Neuron (in vitro differentiated cells): Measurements from ENCODE around the gene SMCP.

Experiments
- H2AFZ ChIP-seq: one replicate; pipeline ENCODE4 v1.6.1; 2013; ENCODE audit warnings: low read depth, mild to moderate bottlenecking, inconsistent platforms, low read length, moderate library complexity
- H3K27me3 ChIP-seq: one replicate; pipeline ENCODE4 v1.6.1; 2013; ENCODE audit warnings: low read length; ENCODE audit not compliant: insufficient read depth
- H3K36me3 ChIP-seq: one replicate; pipeline ENCODE4 v1.6.1; 2013; ENCODE audit warnings: low read length; ENCODE audit not compliant: insufficient read depth
- H3K4me1 ChIP-seq: one replicate; pipeline ENCODE4 v1.6.1; 2013; ENCODE audit warnings: low read length; ENCODE audit not compliant: insufficient read depth
- H3K4me3 ChIP-seq: 2 replicates; pipeline ENCODE4 v1.5.1; 2013; ENCODE audit warnings: mild to moderate bottlenecking, low read length, moderate library complexity
- H3K9me3 ChIP-seq: one replicate; pipeline ENCODE4 v1.6.1; 2013; ENCODE audit warnings: low read length

SMCP gene

DNA sequence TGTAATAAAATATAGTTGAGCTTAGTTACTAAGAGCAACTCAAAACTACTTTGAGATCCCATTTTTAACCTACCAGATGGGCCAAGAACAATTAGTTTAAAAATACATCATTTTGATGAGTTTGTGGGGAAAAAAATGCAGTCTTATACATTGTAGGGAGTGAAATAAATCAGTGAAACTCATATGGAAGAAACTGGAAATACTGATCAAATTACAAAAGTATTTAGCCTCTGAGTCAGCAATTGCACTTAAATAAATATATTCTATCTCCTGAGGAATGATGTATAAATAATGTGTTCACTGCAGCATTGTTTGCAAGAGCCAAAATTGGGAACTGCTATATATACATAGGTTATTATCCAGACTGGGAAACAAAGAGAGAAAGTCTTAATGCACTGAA lies 4.6 kb upstream of the SMCP start:
- Histone ChIP-seq H3K36me3 (no peaks in the 10 kb centered on the region), H3K27me3 (no peaks in the 10 kb centered on the region), H3K9me3 (no peaks in the 10 kb centered on the region)

DNA sequence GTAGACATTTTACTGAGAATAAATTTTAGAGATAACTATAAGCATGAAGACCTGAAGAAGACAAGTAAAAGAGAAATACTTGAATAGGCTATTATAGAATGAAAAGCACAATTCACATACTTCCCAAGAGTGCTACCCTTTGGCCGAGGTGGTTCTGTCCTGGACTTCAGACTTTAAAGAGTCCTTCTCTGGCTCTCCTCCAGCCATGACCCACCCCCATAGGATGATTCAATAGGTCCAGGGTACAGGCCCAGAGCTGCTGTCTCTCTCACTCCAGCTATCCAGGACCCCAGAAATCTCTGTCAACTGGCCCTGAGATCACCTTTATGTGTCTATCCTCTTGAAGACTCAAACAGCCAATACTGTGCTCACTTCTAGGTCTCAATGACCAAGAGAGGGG lies 1.3 kb upstream of the SMCP start:
- H3K36me3 ChIP-seq: no peaks in the 10 kb centered on the region
- no peak overlapping the region for H3K4me3 ChIP-seq
- no peaks in the 10 kb centered on the region for H3K4me1 ChIP-seq
- no peak overlapping the region for H2AFZ ChIP-seq
- H3K27me3 ChIP-seq: no peaks in the 10 kb centered on the region
- H3K9me3 ChIP-seq: no peaks in the 10 kb centered on the region

More for the DNA sequence above, 4.6 kb upstream of the SMCP start:
- Histone ChIP-seq H3K4me1 (no peaks in the 10 kb centered on the region), H2AFZ (no peak overlapping the region), H3K4me3 (no peak overlapping the region)

DNA sequence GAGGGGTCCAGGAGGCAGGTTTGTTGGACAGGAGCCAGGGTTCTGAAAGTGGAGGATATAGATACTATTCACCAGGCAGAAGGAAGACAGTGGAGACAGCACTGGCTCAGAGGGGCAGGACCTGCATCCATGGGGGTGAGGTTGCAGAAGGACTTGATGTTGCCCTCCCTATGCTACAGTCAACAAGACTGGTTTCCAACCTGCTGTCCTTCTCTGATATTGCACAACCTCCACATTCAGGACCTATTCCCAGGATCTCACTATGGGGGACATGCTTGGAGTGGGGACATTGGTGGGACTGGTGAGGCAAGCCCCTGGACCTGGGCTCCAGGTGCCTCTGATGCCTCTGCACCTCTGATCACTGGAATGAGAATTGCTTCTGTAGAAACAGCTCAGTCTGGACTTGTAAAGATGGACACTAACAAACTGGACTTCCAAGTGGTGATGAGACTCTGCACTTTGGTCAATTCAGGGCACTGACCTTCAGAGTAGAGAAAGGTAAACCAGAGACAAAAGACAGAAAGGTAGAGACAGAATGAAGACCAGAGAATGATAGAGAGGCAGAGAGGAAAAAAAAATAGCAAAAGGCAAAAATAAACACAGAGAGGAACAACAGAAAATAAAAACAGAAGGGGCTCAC lies 1.6 kb downstream of the SMCP start:
- Histone ChIP-seq H3K36me3 (no peaks in the 10 kb centered on the region), H3K9me3 (no peaks in the 10 kb centered on the region), H2AFZ (no peak overlapping the region), H3K4me1 (no peaks in the 10 kb centered on the region), H3K27me3 (no peaks in the 10 kb centered on the region), H3K4me3 (no peak overlapping the region)

DNA sequence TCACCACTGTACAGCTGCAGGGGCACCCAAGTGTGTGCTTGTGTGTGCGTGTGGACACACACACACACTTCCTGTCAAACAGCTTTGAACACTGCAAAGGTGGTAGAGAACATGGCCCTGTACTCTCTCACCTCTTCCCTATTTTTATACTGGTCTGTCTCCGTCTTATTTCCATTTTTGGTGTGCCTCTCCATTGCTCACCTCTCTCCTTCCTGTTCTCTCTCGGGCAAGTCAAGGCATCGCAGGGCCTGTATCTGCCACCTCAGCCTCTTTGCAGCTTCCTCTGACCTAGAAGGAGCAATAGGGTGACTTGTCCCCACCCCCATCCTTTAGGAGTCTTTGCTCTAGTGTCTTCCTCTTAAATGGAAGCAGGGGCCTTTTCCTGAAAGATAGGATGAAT lies 2.2 kb downstream of the SMCP start:
- Histone ChIP-seq H3K36me3 (no peaks in the 10 kb centered on the region), H3K9me3 (no peaks in the 10 kb centered on the region), H3K27me3 (no peaks in the 10 kb centered on the region), H2AFZ (no peak overlapping the region), H3K4me3 (no peak overlapping the region), H3K4me1 (no peaks in the 10 kb centered on the region)

DNA sequence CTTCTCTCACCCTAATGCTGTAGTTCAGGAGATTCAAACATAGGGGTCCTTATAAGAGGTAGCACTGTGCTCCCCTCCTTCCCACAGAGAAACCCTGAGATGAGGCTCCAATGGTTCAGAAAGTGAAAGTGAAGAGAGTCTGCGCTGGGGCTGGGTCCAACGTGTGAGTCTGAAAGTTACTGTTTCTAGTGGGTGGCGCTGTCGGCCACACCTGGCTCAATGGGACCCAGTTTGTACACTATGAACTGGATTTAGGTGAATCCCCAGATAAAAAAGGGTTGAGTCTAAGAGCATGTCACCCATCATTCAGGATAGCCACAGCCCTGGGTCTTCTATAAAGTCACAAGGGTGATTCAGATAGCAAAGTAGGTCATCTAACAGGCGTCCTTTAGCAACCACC lies 2.8 kb downstream of the SMCP start:
- no peaks in the 10 kb centered on the region for H3K27me3 ChIP-seq
- H2AFZ ChIP-seq: no peak overlapping the region
- no peak overlapping the region for H3K4me3 ChIP-seq
- H3K4me1 ChIP-seq: no peaks in the 10 kb centered on the region
- H3K9me3 ChIP-seq: no peaks in the 10 kb centered on the region
- no peaks in the 10 kb centered on the region for H3K36me3 ChIP-seq

DNA sequence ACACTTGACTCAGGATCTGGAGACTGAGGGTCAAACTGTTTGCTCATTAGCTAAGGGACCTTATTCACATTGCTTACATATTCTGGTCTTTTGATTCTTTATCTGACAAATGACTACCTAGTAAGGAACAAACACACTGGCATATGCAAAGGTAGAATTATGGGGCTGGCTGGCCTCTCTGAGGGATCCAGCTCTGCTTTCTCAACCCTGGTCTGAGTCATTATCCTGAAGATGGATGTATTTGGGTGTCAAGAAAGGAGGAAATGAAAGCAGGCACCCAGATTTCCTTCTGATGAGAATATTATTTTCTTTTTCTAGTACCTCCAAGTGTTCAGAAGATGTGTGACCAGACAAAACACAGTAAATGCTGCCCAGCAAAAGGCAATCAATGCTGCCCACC lies 6.0 kb downstream of the SMCP start:
- Histone ChIP-seq H3K9me3 (no peaks in the 10 kb centered on the region), H3K36me3 (no peaks in the 10 kb centered on the region), H3K4me1 (no peaks in the 10 kb centered on the region), H2AFZ (no peak overlapping the region), H3K27me3 (no peaks in the 10 kb centered on the region), H3K4me3 (no peak overlapping the region)

DNA sequence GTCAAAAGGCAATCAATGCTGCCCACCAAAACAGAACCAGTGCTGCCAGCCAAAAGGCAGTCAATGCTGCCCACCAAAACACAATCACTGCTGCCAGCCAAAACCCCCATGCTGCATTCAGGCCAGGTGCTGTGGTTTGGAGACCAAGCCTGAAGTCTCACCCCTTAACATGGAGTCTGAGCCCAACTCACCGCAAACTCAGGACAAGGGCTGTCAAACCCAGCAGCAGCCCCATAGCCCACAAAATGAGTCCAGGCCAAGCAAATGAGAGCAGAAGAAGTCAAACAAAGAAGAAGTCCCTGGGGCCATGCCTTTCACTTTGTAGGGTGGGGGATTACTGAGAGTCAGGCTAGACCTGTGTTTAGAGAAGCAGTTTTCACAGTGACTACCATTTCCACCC lies 6.4 kb downstream of the SMCP start:
- H3K4me1 ChIP-seq: no peaks in the 10 kb centered on the region
- no peak overlapping the region for H2AFZ ChIP-seq
- H3K27me3 ChIP-seq: no peaks in the 10 kb centered on the region
- H3K36me3 ChIP-seq: no peaks in the 10 kb centered on the region
- H3K9me3 ChIP-seq: no peaks in the 10 kb centered on the region
- H3K4me3 ChIP-seq: no peak overlapping the region

DNA sequence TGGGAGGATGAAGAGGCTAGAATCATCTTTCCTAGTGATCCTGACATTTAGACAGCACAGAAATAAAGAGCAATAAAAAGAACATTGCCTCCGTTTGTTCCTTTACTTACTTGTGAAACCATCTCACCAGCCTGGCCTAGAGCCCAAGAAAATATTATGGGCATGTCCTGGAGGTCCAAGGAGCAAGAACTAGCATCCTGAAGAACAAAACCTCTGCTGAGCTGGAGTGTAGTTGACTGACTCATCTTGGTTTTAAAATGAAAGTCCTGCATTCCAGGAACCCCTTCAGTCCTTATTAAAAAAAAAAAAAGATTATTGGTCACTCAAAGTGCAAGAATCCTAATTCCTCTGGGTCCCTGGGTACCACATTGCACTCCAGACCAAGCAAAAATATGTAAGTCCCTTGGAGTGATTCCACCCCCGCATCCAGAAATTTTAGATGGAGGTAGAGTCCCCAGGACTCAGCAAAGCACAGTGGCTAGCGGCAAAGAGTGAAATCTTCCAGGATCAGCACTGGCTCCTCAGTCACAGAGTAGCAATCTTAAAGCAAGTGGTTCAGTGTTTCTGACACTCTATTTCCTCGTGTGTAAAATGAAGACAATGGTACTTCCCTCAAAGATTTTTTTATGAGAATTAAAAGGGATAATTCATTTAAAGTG lies 7.0 kb downstream of the SMCP start:
- H3K4me1 ChIP-seq: no peaks in the 10 kb centered on the region
- H2AFZ ChIP-seq: no peak overlapping the region
- no peaks in the 10 kb centered on the region for H3K27me3 ChIP-seq
- H3K36me3 ChIP-seq: no peaks in the 10 kb centered on the region
- no peaks in the 10 kb centered on the region for H3K9me3 ChIP-seq
- H3K4me3 ChIP-seq: no peak overlapping the region

DNA sequence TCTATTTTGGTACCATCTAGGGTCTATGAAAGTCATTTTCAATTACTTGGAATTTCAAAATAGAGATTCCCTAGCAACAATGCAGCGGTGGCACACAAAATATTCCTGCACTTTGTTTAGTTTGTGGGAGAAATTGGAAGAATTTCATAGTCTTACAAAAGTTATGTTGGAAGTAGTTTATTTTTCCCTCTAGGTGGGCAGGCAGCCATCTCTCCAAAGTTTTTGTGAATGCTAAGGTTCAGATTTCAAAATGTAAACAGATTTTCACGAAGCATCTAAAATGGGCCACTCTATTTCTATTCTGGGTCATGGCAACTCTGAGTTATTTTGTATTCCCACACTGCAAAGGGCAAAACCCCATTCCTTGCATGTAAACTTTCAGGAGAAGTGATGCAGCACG lies 8.0 kb downstream of the SMCP start:
- H3K4me3 ChIP-seq: no peak overlapping the region
- H3K27me3 ChIP-seq: no peaks in the 10 kb centered on the region
- no peaks in the 10 kb centered on the region for H3K4me1 ChIP-seq
- no peaks in the 10 kb centered on the region for H3K36me3 ChIP-seq
- H3K9me3 ChIP-seq: no peaks in the 10 kb centered on the region
- no peak overlapping the region for H2AFZ ChIP-seq

DNA sequence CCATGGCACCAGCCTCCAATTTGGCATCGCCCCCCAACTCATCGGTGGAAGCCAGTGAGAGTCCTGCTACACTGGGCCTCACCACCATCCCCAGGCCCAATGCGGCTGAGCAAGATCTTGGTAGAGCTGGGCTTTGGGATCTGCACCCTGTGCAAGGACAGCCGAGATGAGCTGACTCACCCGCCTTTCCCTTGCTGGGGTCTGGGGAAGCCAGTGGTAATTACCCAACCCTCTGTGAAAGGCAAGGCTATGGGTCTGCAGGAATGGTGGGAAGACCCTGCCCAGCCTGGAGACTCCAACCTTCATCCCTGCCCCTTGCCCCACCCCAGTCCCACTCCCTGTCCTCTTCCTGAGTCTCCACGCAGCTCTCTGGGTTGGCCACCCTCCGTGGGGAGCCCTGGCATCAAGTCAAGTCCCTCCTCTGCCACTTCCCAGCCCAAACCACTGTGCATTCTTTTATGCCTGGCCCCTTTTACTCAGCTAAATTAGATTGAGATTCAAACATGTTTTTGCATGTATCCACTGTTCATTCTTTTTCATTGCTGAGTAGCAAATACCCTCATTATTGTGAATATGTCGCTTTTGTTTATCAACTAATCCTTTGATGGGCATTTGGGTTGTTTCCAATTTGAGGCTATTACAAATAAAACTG lies 8.8 kb downstream of the SMCP start:
- H3K36me3 ChIP-seq: no peaks in the 10 kb centered on the region
- H2AFZ ChIP-seq: no peak overlapping the region
- H3K4me1 ChIP-seq: no peaks in the 10 kb centered on the region
- no peaks in the 10 kb centered on the region for H3K27me3 ChIP-seq
- H3K4me3 ChIP-seq: no peak overlapping the region
- H3K9me3 ChIP-seq: no peaks in the 10 kb centered on the region

DNA sequence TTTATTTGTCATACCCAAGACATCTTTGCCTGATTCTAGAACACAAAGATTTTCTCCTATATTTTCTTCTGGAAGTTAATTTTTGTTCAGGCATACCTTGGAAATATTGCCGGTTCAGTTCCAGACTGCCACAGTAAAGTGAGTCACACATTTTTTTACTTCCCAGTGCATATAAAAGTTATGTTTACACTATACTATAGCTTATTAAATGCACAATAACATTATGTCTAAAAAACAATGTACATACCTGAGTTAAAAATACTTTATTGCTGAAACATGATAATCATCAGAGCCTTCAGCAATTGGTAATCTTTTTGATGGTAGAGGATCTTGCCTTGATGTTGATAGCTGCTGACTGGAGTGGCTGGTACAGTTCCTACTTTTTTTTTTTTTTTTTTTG lies 10.0 kb downstream of the SMCP start:
- H3K9me3 ChIP-seq: no peaks in the 10 kb centered on the region
- no peaks in the 10 kb centered on the region for H3K27me3 ChIP-seq
- H3K4me1 ChIP-seq: no peaks in the 10 kb centered on the region
- H3K36me3 ChIP-seq: no peaks in the 10 kb centered on the region
- no peak overlapping the region for H2AFZ ChIP-seq
- H3K4me3 ChIP-seq: no peak overlapping the region

DNA sequence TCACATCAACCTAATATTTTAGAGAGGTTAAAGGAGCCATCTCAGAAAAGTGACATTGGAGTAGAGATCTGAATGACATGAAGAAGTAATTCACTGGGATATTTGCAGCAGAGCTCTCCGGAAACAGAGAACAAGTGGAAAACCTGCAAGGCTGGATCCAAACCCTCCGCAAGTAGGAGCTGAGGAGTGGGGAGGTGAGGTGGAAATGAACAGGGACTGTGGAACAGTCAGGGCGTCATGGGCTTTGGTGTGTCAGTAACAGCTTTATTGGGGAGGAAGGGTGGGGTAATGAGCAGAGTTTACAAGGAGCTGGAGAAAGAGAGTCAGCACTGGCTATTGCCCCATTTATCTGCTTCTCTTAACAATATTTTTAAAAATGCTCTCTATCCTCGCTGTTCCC lies 20.9 kb downstream of the SMCP start:
- Histone ChIP-seq H2AFZ (no peak overlapping the region), H3K4me3 (no peak overlapping the region), H3K27me3 (no peaks in the 10 kb centered on the region), H3K36me3 (no peaks in the 10 kb centered on the region), H3K9me3 (no peaks in the 10 kb centered on the region), H3K4me1 (no peaks in the 10 kb centered on the region)

DNA sequence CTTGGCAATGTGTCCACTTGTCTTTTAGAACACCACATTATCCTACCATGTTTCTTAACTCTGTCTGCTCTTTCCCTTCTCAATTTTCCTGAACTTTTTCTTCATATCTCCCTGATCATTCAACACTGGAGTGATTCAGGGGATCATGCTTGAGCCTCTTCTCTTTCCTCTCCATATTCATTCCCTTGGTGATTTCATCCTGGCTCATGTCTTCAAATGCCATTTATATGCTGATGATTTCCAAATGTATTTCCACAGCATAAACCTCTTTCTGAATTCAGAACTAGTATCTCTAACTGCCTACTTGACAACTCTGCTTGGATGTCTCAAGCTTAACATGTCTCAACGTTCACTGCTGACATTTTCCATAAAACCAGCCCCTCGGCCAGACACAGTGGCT lies 21.8 kb downstream of the SMCP start:
- no peaks in the 10 kb centered on the region for H3K4me1 ChIP-seq
- no peaks in the 10 kb centered on the region for H3K36me3 ChIP-seq
- H3K9me3 ChIP-seq: no peaks in the 10 kb centered on the region
- no peak overlapping the region for H2AFZ ChIP-seq
- no peak overlapping the region for H3K4me3 ChIP-seq
- H3K27me3 ChIP-seq: no peaks in the 10 kb centered on the region
